Activated T-helper 2 cell treated with anti-CD3 and anti-CD28 coated beads, Interferon-gamma antibody, Interleukin-2, Interleukin-4, amounts not matched to agents 10 μg/mL and 5 μg/mL and 100 μg/mL, durations not matched to agents 14 hours and 24 hours and 36 hours (primary cell): Measurements from ENCODE around the gene UBE2J1. TPM values are rescaled to one million over a fixed set of nuclear protein-coding genes. Genes with fewer than 3 reads are reported as not detected.

ENCODE experiments used
- DNase-seq: peaks from one replicate; pipeline ENCODE4 v3.0.0; 2021; ENCODE audit warnings: low spot score
- H3K27ac Mint-ChIP-seq: one replicate; pipeline ENCODE4 v1.8.0; 2021; ENCODE audit warnings: mixed read lengths
- H3K27me3 Mint-ChIP-seq: one replicate; pipeline ENCODE4 v1.8.0; 2021; ENCODE audit warnings: low read depth, mixed read lengths
- H3K36me3 Mint-ChIP-seq: one replicate; pipeline ENCODE4 v1.8.0; 2021; ENCODE audit warnings: low read depth, mixed read lengths
- H3K4me1 Mint-ChIP-seq: one replicate; pipeline ENCODE4 v1.8.0; 2021; ENCODE audit warnings: low read depth, mixed read lengths
- H3K4me3 Mint-ChIP-seq: one replicate; pipeline ENCODE4 v1.8.0; 2021; ENCODE audit warnings: low read depth, mild to moderate bottlenecking, moderate library complexity, mixed read lengths
- H3K9me3 Mint-ChIP-seq: one replicate; pipeline ENCODE4 v1.8.0; 2021; ENCODE audit warnings: mixed read lengths
- intact Hi-C: fragments of 100-400 bp; cut with micrococcal nuclease; formaldehyde crosslinking; loops from one replicate; pipeline ENCODE4 v1.15.1; 2023
- total RNA-seq: library from RNA; stranded (reverse); gene quantifications from 2 replicates; pipeline ENCODE4 v1.2.3, GENCODE V29; 2022

UBE2J1 gene
- total RNA-seq, 1 donor from 2014 or later: 34.4 TPM

- H3K27me3 Mint-ChIP-seq: no peaks in the 10 kb centered on the region
- H3K4me3 Mint-ChIP-seq: no peak overlapping the region
- no peaks in the 10 kb centered on the region for H3K36me3 Mint-ChIP-seq
- no peaks in the 10 kb centered on the region for H3K9me3 Mint-ChIP-seq
- H3K4me1 Mint-ChIP-seq: no peaks in the 10 kb centered on the region
- intact Hi-C loops: no loop called here
- no peak for DNase-seq
- no peak overlapping the region for H3K27ac Mint-ChIP-seq
These were observed 61.2 kb downstream of the UBE2J1 start for GRCh38 chr6:89291256-89291819.

- Mint-ChIP-seq H3K27me3 (no peaks in the 10 kb centered on the region), H3K27ac (no peak overlapping the region), H3K4me3 (no peak overlapping the region), H3K36me3 (no peaks in the 10 kb centered on the region), H3K9me3 (no peaks in the 10 kb centered on the region), H3K4me1 (no peaks in the 10 kb centered on the region)
- intact Hi-C loops: no loop called here
- DNase-seq: no peak
These were observed 61.9 kb downstream of the UBE2J1 start for GRCh38 chr6:89290401-89291155.

- H3K36me3 Mint-ChIP-seq: no peaks in the 10 kb centered on the region
- H3K27ac Mint-ChIP-seq: no peak overlapping the region
- no peak for DNase-seq
- H3K4me1 Mint-ChIP-seq: no peaks in the 10 kb centered on the region
- H3K9me3 Mint-ChIP-seq: no peaks in the 10 kb centered on the region
- H3K4me3 Mint-ChIP-seq: no peak overlapping the region
- no peaks in the 10 kb centered on the region for H3K27me3 Mint-ChIP-seq
- intact Hi-C loops: no loop called here
These were observed 62.8 kb downstream of the UBE2J1 start for GRCh38 chr6:89289710-89290109.

- H3K36me3 Mint-ChIP-seq: no peaks in the 10 kb centered on the region
- no peak overlapping the region for H3K4me3 Mint-ChIP-seq
- H3K27me3 Mint-ChIP-seq: no peaks in the 10 kb centered on the region
- H3K9me3 Mint-ChIP-seq: no peaks in the 10 kb centered on the region
- no peaks in the 10 kb centered on the region for H3K4me1 Mint-ChIP-seq
- DNase-seq: no peak
- intact Hi-C loops: no loop called here
- H3K27ac Mint-ChIP-seq: no peak overlapping the region
These were observed 65.0 kb downstream of the UBE2J1 start for GRCh38 chr6:89287351-89288028.

GRCh38 chr6:89286516-89286915 lies 66.0 kb downstream of the UBE2J1 start:
- intact Hi-C loops: no loop called here
- no peaks in the 10 kb centered on the region for H3K9me3 Mint-ChIP-seq
- no peak overlapping the region for H3K27ac Mint-ChIP-seq
- H3K4me1 Mint-ChIP-seq: no peaks in the 10 kb centered on the region
- no peak for DNase-seq
- no peaks in the 10 kb centered on the region for H3K36me3 Mint-ChIP-seq
- no peaks in the 10 kb centered on the region for H3K27me3 Mint-ChIP-seq
- no peak overlapping the region for H3K4me3 Mint-ChIP-seq

- no peaks in the 10 kb centered on the region for H3K4me1 Mint-ChIP-seq
- no peaks in the 10 kb centered on the region for H3K27me3 Mint-ChIP-seq
- intact Hi-C loops: loop anchor here (5.0 kb wide), 1 partner anchor 82 kb away; no protein-coding TSS in a partner anchor
- no peaks in the 10 kb centered on the region for H3K36me3 Mint-ChIP-seq
- H3K9me3 Mint-ChIP-seq: no peaks in the 10 kb centered on the region
- DNase-seq: no peak
- no peak overlapping the region for H3K27ac Mint-ChIP-seq
- no peak overlapping the region for H3K4me3 Mint-ChIP-seq
These were observed 67.4 kb downstream of the UBE2J1 start for GRCh38 chr6:89284963-89285735.

- Mint-ChIP-seq H3K4me3 (no peak overlapping the region), H3K36me3 (no peaks in the 10 kb centered on the region), H3K27ac (no peak overlapping the region), H3K4me1 (no peaks in the 10 kb centered on the region), H3K27me3 (no peaks in the 10 kb centered on the region), H3K9me3 (no peaks in the 10 kb centered on the region)
- DNase-seq: no peak
- intact Hi-C loops: loop anchor here (5.0 kb wide), 1 partner anchor 83 kb away; no protein-coding TSS in a partner anchor
These were observed 68.4 kb downstream of the UBE2J1 start for GRCh38 chr6:89284081-89284480.

GRCh38 chr6:89282749-89283148 lies 69.8 kb downstream of the UBE2J1 start:
- H3K27ac Mint-ChIP-seq: no peak overlapping the region
- H3K4me3 Mint-ChIP-seq: no peak overlapping the region
- no peaks in the 10 kb centered on the region for H3K9me3 Mint-ChIP-seq
- H3K4me1 Mint-ChIP-seq: no peaks in the 10 kb centered on the region
- no peaks in the 10 kb centered on the region for H3K36me3 Mint-ChIP-seq
- intact Hi-C loops: loop anchor here (5.0 kb wide), 1 partner anchor 85 kb away; no protein-coding TSS in a partner anchor
- H3K27me3 Mint-ChIP-seq: no peaks in the 10 kb centered on the region
- no peak for DNase-seq

GRCh38 chr6:89281779-89282246 lies 70.7 kb downstream of the UBE2J1 start:
- Mint-ChIP-seq H3K4me3 (no peak overlapping the region), H3K27me3 (no peaks in the 10 kb centered on the region), H3K27ac (no peak overlapping the region), H3K9me3 (no peaks in the 10 kb centered on the region), H3K36me3 (no peaks in the 10 kb centered on the region), H3K4me1 (no peaks in the 10 kb centered on the region)
- intact Hi-C loops: loop anchor here (5.0 kb wide), 1 partner anchor 85 kb away; no protein-coding TSS in a partner anchor
- DNase-seq: peak; percentile 38

GRCh38 chr6:89278956-89279355 lies 73.6 kb downstream of the UBE2J1 start:
- Mint-ChIP-seq H3K27ac (no peak overlapping the region), H3K9me3 (no peaks in the 10 kb centered on the region), H3K4me1 (no peaks in the 10 kb centered on the region), H3K27me3 (no peaks in the 10 kb centered on the region), H3K36me3 (no peaks in the 10 kb centered on the region), H3K4me3 (no peak overlapping the region)
- no peak for DNase-seq
- intact Hi-C loops: no loop called here
